Skeletal muscle cell (primary cell): ENCODE data around the gene KRT3.

Experiments
- DNase-seq: peaks from one replicate; pipeline ENCODE4 v3.0.0-alpha.2; 2010; ENCODE audit warnings: low read depth
- H3K4me3 ChIP-seq: 2 replicates; pipeline ENCODE4 v1.5.1; 2011; ENCODE audit warnings: low read depth, mild to moderate bottlenecking, control low read depth, low read length, moderate library complexity

KRT3 gene

GRCh38 chr12:52815676-52816588 is 20.0 kb upstream of the KRT3 start:
- no peak overlapping the region for H3K4me3 ChIP-seq
- no peak for DNase-seq

GRCh38 chr12:52815161-52815560 is 19.2 kb upstream of the KRT3 start:
- DNase-seq: no peak
- no peak overlapping the region for H3K4me3 ChIP-seq

- H3K4me3 ChIP-seq: no peak overlapping the region
- no peak for DNase-seq
These were observed 18.8 kb upstream of the KRT3 start for GRCh38 chr12:52814710-52815155.

DNA sequence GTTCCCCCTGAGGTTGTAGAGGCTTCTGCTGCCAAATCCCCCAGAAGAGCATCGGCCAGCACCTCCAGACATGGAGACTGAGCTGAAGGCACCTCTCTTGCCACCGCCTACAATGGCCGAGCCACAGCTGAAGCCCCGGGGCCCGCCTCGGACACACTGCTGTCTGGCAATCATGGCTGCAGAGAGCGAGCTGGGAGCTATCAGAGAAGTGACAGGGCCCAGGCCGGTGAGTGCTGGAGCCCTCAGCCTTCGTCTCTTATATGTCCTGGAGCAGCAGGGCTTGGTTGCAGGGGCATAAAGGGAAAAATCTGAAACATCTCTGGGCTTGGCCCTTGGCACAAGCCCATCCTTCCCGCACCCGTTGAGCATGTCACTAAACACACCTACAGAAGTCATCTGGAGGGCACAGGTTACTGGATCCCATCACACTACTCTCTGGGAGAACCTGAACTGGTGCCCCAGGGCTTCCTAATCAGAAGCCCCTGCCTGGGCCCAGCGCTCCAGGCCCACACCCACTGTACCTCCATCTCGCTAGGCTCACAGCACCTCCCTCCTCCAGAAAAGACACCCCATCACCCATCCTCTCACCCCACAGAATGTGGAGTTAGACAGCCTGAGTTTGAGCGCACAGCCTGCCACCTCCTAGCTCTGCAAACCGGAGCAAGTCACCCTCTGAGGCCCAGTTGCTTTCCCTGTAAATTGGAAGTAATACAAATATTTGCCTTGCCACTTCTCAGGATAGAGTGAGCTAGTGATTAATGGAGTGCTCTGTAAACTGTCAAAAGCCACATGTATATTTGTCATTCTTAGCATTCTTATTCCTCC is 18.2 kb upstream of the KRT3 start, which contains the start of gene KRT4:
TSS of gene KRT4 (minus strand) at position 232 of the 825 bp plus-strand sequence. CDS start at position 174, 58 bp downstream.
- no peak for DNase-seq
- no peak within 1 kb of the TSS for H3K4me3 ChIP-seq

DNA sequence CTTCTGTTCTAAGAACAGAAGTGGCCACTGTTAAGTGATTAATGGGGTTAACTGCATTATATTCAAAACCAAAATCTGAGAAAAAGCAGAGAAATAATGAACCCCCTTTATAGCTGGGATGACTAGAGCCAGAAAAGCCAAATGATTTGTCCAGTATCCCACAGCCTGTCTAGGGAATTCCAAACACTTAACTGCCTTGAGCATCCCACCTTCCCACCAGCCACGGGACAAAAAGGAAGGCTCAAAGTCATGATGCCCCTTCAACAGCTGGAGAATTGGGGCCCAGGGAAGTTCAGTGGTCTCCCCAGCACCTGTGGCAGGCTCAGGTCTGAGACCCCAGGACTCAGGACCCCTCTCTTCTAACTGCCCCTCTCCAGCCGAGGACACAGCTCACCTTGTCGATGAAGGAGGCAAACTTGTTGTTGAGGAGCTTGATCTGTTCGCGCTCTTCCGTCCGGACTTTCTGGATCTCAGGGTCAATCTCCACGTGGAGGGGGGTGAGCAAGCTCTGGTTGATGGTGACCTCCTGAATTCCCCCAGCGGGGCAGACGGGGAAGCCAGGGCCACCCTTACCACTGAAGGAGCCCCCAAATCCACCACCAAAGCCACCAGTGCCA is 17.4 kb upstream of the KRT3 start:
- DNase-seq: no peak

GRCh38 chr12:52812749-52813148 is 16.8 kb upstream of the KRT3 start:
- no peak for DNase-seq
- H3K4me3 ChIP-seq: no peak overlapping the region

More for the DNA sequence above, 17.4 kb upstream of the KRT3 start:
- H3K4me3 ChIP-seq: no peak overlapping the region

DNA sequence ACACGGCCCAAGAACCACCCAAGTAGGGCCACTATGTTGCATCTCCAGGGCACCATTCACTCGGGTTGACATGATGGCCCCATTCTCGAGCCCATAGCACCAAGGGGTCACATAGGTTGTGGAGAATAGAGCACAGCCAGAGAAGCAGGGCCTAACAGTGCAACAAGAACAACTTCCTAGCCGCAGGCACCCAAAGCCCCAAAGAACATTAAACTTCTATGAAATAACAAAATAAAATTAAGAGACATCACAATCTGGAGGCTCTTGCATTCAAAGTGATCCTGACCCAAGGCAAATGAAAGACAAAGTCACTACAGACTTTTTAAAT is 16.1 kb upstream of the KRT3 start:
- DNase-seq: no peak

DNA sequence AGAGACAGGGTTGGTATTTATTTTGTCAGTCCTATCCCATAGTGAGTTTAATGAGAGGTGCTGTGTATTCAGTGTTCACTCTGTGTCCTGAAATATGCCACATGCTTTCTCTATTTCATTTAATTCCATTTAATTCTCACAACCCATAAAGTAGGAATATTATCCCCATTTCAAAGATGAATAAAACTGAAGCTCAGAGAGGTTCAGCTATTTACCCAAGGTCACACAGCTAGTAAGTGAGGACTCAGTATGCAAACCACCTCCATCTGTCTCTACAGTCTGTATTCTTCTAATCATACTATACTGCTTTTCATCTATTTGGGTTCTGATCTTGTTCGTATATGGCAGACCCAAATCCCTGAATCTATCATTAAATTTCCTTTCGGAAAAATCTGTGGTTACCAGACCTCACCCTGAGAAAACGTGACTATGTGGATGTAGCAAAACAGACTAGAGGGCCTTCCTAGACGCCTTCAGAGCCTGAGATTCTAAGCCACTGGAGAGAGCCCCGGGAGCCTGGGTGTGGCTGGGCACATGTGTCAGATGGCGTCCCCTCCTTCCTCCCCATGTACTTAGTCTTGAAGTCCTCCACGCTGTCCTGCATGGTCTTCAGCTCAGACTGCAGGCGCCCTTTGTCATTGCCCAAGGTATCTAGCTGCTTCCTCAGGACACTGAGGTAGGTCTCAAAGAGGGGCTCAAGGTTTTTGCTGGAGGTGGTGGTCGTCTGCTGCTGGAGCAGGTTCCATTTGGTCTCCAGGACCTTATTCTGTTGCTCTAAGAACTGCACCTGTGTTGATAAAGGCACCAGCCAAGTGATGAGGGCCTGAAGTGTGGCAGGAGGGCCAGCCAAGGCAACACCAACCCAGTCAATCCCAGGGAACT is 15.5 kb upstream of the KRT3 start:
- DNase-seq: no peak
- H3K4me3 ChIP-seq: no peak overlapping the region

More for the DNA sequence above, 16.1 kb upstream of the KRT3 start:
- no peak overlapping the region for H3K4me3 ChIP-seq

- H3K4me3 ChIP-seq: no peak overlapping the region
- DNase-seq: no peak
These were observed 14.6 kb upstream of the KRT3 start for GRCh38 chr12:52810554-52810953.

DNA sequence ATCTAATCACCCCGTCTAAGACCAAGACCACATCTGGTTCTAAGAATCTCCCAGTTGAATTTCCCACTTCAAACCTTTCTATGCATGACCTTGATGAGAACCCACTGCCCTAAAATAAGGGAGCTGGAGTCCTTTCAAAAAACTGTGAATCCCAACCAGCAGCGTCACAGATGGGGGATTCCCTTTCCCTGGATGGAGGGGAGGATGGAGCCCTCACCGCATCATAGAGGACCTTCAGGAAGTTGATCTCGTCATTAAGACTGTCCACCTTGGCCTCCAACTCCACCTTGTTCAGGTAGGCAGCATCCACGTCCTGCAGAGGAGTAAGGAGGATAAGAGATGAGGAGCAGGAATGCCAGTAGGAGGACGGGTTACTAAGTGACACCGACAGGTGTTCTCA is 13.2 kb upstream of the KRT3 start:
- DNase-seq: no peak
- H3K4me3 ChIP-seq: no peak overlapping the region

DNA sequence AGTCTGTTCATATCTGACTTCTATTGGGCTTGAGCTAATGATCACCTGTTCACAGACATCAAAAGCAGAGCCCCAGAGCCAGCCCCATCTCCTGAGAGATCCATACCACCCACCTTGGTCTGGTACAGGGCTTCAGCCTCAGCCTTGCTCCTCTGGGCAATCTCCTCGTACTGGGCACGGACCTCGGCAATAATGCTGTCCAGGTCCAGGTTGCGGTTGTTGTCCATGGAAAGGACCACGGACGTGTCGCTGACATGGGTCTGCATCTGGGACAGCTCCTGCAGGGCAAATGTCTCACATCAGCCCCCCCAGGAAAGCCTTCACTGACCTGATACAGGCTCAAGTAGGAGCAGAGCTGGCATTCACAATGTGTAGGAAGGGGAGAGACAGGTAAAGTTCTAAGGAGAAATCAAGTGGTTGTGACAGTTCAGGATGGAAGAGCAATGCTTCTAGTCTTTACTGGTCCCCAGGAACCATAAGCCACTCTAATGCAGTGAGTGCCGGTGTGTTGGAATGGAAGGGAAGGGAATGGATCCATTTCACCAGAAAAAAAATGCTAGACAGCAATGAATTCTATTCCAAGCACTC is 12.8 kb upstream of the KRT3 start:
- no peak for DNase-seq
- no peak overlapping the region for H3K4me3 ChIP-seq

DNA sequence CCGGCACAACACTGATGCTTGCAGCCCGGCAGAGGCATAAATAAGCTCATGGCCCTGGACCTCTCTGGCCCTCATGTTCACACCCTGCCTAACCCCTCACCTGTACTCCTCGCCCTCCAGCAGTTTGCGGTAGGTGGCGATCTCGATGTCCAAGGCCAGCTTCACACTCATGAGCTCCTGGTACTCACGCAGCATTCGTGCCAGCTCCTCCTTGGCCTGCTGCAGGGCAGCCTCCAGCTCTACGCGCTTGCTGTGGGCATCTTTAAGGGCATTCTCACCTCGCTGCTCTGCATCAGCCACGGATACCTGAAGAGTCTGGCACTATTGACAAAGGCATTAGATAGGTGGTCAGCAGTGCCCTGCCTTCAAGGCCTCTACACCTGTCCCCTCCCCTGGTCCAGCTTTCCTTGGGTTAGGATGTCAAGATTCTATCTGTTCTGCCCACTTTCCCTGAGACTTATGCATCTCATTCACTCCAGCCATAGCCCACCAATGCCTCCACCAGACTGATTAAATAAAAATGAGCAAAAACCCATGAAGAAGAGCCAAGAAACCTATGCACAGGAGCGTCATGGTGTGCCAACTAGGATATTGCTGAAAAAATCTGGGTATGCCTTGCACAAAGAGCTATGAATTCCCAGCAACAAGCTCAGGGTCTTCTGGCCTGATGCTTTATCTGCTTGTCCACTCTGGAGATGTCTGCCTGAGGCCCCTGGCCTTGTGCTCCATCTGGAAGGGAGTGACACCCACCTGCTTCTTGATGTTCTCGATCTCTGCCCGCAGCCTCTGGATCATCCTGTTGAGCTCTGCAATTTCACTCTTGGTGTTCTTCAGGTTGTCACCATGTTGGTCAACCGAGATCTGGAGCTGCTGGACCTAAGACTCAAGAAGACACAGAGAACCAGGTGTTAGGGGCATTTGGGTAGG is 11.9 kb upstream of the KRT3 start:
- no peak for DNase-seq
- H3K4me3 ChIP-seq: no peak overlapping the region

GRCh38 chr12:52806821-52807543 is 11.1 kb upstream of the KRT3 start:
- no peak for DNase-seq
- no peak overlapping the region for H3K4me3 ChIP-seq

GRCh38 chr12:52806169-52806811 is 10.4 kb upstream of the KRT3 start:
- no peak overlapping the region for H3K4me3 ChIP-seq
- DNase-seq: no peak

- no peak overlapping the region for H3K4me3 ChIP-seq
- no peak for DNase-seq
These were observed 9.8 kb upstream of the KRT3 start for GRCh38 chr12:52805739-52806138.

GRCh38 chr12:52805000-52805399 is 9.1 kb upstream of the KRT3 start:
- no peak for DNase-seq
- H3K4me3 ChIP-seq: no peak overlapping the region

DNA sequence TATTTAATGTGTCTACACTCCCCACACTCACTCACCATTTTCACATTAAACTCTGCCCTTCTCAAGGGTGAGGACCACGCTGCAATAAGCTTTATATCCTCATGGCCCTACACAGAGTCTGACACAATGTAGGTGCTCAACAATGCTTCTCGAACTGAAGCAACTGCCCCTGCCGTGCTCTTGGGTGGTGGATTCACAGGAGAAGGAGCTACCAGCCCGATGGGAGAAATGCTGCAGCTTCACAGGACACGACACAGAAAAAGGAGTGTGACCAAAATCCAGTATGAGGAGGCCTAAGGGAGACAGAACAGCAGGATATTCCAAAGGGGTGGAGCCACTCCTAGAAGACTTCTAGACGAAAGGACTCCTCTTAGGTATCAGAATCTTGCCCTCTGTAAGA is 6.5 kb upstream of the KRT3 start:
- DNase-seq: no peak

More for the DNA sequence above, 6.5 kb upstream of the KRT3 start:
- H3K4me3 ChIP-seq: no peak overlapping the region
